NCI-H1930 (cell line): ENCODE results near the gene ZNF595.
"Not testable (repeated sequence)": the region's sequence is repeated elsewhere in the genome, so short reads cannot be mapped to it uniquely, and the experiment has no call there.

ENCODE experiments used
- DNase-seq, 2 experiments: peaks; one replicate each; lab custom pipeline; 2025; lab: John Stamatoyannopoulos, UW

Gene ZNF595

DNA sequence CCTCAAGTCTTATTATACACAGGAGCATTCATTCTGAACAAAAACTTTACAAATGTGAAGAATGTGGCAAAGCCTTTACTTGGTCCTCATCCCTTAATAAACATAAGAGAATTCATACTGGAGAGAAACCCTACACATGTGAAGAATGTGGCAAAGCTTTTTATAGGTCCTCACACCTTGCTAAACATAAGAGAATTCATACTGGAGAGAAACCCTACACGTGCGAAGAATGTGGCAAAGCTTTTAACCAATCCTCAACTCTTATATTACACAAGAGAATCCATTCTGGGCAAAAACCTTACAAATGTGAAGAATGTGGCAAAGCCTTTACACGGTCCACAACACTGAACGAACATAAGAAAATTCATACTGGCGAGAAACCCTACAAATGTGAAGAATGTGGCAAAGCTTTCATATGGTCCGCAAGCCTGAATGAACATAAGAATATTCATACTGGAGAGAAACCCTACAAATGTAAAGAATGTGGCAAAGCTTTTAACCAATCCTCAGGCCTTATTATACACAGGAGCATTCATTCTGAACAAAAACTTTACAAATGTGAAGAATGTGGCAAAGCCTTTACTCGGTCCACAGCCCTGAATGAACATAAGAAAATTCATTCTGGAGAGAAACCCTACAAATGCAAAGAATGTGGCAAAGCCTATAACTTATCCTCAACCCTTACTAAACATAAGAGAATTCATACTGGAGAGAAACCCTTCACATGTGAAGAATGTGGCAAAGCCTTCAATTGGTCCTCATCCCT, 33.6 kb downstream of the ZNF595 start:
- DNase-seq: not testable (repeated sequence)

DNA sequence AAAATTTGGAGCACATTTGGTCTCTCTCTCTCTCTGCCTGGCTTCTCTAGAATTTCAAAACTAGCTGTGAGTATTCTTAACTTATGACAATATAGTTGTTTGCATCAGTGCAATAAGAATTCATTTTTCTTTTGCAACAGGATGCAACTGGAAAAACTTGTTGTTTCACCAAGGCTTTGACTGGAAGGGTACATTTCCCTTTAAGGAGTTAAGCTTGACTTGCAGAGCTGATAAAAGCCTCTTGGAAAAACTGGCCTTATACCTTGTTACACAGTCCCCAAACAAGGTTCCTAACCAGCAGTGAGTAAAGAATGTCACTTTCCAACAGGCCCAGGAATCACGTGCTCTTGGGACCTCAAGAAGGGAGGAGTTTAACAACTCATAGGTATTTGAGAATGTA, 45.3 kb downstream of the ZNF595 start:
- no peak for DNase-seq

DNA sequence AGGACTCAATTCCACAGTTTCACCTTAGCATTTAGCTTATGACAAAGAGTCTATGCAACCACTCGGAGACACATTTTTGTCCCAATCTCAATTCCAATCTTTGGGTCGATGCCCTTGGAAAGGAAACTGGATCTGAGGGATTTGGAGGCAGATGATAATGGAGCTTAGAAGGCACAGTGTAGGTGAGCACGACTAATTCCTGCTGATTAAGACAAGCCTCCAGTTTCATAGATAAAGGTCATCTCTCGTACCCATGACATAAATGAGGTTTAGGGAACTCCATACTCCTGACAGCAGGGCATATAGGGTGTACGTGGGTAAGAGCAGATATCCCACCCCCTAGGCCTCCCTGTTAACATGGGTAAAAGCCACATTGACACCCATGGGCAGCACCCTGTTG, 46.7 kb downstream of the ZNF595 start:
- no peak for DNase-seq

DNA sequence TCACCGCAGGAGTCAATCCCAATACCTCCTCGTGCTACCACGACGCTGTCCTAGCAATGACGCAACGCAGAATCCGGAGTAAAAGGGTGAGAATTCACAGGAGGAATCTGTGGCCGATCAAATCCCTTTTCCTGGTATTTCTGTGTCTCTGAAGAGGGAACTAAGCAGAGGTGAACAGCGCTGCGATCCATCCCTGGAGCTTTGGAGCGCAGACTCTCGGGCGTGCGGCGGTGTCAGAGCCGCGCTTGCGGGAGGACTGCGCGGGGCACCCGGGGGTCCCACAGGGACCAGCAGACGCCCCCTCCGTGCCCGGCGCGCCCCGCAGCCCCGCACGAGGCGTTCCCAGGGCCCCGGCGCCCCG, 53.9 kb downstream of the ZNF595 start:
- DNase-seq: no peak

DNA sequence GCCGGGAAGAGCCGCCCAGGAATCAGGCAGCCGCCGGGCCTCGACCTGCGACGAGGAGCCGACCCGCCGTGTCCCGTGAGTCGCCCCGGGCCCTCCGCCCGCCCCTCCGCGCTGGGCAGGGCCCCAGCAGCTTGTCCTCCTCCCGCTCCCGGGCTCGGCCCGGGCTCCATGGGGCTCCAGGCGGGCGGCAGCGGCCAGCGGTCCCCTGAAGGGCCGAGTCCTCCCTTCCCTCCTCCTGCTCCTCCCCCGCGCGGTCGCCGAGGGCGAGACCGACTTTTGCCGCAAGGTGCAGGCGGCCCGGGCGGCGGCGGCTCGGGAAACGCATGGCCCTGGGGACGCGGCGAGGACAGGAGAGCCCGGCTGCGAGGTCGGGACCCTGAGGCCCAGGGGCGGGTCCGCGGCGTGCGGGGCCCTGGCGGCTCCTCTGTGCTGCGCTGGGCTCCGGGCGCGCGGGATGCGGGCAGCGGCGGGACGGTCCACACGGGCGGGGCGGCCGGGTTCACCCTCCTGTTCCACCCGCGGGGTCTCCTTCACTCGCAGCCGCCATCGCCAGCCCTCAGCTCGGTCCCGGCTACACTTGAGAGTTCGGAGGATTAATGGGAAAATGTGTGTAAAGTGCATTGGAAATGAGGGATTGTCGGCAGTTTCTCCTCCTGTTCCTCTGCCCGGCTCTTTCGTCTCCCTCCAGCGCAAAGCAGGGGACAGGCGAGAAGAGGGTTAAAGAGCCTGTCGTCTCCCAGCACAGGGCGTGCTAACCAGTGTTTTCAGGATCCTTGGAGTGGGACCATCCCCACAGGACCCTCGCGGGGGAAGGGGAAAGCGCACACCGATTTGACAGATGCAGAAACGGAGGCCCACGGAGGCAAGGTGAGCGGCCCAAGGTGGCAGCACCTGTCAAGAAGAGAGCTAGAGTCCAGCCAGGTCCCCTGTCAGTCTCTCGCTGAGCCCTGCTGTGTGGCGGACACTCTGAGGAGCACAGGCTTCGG, 54.6 kb downstream of the ZNF595 start:
- DNase-seq: no peak

DNA sequence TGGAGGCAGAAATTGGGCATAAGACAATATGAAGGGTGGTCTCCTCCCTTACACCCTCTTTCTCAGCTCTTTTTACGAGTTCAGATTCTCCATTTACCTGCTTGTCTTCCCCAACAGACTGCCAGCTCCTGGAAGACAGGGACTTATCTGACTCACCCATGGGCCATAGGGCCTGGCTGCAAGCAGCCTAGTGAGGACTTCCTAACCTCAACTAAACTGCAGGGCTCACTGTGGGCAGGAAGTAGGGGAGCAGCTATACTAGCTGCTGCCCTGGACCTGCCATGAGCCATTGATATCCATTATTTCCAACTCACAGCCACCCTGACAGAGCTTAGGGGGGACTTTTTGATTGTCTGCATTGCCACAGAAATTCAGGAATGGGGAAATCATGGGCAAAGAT, 59.6 kb downstream of the ZNF595 start:
- no peak for DNase-seq

DNA sequence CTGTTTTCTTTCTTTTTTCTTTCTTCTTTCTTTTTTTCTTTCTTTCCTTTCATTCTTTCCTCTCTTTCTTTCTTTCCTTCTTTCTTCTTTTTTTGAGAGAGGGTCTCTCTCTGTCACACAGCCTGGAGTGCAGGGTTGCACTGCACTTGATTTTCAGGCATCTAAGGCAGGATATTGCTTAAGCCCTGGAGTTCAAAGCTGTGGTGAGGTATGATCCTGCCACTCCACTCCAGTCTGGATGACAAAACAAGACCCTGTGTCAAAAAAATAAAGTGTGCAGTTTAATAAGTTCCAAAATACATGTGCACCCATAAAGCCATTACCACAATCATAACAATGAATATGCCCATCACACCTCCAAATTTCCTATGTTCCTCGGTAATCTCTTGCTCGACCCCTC, 60.6 kb downstream of the ZNF595 start:
- DNase-seq: no peak

DNA sequence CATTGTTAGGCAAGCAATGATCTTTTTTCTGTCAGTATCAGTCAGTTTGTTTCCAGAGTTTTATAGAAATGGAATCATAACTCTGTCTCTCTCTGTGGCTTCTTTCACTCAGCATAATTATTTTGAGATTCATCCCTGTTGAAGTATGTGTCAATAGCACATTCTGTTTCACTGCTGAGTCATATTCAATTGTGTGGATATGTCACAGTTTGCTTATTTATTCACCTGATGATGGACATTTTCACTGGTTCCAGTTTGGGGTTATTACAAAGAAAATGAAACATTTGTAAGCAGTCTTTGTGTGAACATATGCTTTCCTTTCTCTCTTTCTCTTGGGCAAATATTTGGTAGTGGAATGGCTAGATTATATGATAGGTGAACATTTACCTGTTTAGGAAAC, 61.0 kb downstream of the ZNF595 start:
- no peak for DNase-seq

DNA sequence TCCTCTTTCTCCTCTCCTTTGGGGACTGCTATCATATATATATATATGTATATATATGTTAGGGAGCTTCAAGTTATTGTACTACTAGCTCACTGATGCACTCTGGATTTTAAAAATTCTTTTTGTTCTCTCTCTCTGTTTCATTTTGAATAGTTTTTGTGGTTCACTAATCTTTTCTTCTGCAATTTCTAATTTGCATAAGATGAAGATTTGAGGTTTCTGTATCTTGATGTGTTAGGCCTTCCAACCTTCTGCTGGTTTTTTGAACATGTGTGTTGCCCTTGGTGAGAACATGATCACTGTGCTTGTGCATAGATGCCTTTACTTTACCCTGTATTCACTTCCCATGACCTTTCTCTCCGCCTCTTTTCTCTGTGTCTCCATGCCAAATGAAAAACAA, 63.4 kb downstream of the ZNF595 start:
- DNase-seq: no peak

DNA sequence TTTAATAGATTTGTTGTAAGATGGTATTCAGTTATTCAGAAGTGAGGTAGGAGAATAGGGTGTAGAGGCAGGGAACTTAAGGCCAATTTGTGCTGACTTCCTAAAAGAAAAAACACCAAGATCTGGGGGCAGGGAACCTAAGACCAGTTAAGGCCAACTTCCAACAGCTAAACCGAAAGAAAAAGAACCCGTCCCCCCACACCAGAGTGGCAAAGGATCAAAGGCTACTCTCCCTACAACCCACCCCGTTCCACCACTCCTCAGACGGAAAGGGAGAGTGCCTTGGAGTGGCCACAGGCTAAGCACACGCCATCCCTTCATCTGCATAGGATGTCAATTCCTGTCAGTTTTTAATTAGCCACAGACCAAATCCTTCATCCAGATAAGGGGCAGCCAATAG, 67.5 kb downstream of the ZNF595 start:
- no peak for DNase-seq

DNA sequence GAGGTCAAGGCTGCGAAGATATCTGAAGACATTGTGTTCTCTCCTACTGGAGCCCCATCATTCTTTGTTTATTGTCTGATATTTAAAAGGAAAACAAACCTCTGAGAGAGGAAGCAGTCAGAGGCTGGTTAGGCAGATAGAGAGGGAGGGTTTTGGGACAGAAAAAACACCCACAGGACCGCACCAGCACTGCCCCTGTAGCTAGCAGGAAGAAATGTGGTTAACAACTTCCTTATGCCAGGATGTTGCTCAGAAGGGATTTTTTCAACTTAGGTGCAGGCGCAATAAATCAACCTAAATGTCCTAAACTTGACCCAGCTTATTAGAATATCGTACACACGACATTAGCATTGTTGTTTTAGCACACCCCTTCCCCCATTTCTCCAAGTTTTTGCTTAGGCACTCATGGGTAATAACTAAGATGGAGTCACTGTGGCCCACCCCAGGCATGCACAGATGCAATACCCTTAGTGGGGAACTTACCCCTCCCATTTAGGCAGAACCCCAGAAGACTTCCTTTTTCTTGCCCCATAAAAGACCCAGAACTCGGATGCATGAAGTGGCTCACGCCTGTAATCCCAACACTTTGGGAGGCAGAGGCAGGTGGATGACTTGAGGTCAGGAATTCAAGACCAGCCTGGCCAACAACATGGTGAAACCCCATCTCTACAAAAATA, 68.4 kb downstream of the ZNF595 start:
- DNase-seq: no peak

DNA sequence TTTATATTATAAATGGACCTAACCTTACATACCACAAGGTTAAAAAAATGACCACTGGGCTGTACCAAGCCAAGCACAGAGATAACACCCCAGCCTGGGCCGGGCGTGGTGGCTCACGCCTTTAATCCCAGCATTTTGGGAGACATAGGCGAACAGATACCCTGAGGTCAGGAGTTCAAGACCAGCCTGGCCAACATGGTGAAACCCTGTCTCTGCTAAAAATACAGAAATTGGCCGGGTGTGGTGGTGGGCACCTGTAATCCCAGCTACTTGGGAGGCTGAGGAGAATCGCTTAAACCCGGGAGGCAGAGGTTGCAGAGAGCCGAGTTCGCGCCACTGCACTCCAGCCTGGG, 70.8 kb downstream of the ZNF595 start:
- not testable (repeated sequence) for DNase-seq

DNA sequence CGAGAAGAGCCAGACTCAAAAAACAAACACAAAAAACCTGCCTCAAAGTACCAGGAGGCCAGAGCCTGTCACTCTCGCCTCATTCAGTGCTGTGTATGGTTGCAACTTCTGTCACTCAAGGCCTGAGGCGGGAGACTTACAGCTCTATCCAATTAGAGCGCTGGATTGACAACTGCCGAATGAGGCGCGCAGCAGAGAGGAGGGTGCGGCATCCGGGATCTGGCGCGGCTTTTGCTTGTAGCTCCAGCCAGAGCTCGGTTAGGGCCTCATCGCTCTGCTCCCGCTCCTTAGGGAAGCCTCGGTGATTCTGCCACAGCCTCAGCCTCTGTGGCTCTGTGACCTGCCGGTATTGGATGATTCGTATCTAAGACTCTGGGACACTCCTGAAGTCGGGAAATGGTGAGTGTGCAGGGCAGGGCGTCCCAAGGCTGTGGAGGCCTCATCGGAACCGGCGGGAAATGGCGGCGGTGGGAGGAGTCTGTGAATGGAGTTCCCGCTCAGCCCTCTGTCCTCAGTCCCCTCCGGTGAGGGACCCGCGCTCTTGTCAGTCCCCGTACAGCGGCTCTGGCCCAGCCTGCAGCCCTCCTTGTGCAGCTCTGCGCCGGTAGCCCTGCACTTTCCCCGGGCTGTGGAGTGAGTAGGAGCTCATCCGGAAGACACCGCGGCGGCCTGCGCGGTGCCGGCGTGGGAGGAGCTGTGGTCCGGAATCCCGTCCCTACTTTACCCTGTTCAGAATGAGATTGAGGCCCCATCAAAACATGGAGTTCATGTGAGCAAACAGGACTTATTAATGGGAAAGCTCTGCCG, 71.4 kb downstream of the ZNF595 start, which contains the start of gene ZNF718:
ZNF718 (plus strand) TSS at position 227 of the 807 bp plus-strand sequence; CDS start at position 397, 170 bp downstream.
- DNase-seq: peak; percentile 74 to 83

DNA sequence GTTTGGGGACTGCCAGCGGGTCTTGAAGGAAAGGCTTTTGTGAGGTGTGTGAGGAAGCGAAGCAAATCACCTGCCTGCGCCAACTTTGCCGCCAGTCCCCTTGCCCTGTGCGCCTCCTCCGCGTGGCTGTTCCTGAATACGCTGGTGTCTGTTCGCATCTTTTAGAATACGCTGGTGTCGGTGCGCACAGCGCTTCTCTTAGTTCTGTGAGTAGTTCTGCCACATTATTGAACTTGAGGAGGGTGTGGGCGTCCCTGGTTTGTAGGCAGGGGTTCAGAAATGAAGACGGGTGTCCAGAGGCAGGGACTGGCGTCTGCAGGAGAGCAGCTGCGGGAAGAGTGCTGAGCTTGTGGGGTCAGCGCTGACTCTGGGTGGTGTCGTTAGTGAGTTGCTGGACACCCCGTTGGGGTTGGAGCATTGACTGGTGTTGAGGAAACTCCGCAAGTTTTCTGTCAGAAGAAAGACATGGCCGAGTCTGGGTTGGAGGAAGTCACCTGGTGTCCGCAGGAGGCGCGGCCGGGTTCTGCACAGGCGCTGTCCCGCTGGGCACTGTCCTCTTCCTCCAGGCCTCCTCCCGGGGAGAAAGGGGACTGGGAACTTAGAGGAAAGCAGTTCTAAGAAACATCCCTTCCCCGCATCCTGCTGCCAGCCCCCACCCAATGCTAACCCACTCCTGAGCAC, 72.1 kb downstream of the ZNF595 start:
- no peak for DNase-seq

DNA sequence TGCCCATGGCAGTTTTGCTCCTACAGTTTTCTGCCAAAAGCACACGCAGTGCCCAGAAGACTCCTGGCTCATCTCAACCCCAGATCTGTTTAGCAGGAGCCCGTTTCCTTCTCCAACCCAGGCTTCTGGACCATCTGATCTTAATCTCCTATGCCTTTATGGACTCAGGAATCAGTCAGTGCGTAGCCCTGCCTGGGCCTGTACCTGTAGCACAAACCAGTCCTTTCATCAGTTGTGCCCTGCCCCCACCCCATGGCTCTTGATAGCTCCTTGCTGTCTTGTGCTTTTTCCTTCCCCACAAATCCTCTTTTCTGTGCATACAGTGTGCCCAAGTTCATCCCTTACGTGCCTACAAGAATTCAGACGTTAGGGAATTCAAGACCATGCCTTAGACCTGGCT, 72.7 kb downstream of the ZNF595 start:
- no peak for DNase-seq

DNA sequence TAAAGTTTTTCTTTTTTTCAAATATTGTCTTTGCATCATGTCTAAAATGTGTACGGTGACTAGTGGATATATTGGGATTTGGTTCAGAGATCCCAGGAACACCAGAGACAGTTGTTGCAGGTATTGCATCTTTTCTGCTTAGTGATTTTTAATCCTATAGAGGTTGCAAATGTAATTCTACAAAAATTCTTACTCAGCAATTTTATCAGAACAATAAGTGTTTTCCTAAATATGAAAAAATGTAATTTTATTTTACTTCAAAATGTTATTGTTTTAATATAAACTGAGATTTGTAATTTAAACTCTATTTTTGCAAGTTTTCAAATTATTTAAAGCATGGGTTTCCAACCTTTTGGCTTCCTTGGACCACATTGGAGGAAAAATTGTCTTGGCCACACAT, 79.4 kb downstream of the ZNF595 start:
- DNase-seq: no peak
